Measurements from ENCODE around the gene RERE.

Gene RERE

DNA sequence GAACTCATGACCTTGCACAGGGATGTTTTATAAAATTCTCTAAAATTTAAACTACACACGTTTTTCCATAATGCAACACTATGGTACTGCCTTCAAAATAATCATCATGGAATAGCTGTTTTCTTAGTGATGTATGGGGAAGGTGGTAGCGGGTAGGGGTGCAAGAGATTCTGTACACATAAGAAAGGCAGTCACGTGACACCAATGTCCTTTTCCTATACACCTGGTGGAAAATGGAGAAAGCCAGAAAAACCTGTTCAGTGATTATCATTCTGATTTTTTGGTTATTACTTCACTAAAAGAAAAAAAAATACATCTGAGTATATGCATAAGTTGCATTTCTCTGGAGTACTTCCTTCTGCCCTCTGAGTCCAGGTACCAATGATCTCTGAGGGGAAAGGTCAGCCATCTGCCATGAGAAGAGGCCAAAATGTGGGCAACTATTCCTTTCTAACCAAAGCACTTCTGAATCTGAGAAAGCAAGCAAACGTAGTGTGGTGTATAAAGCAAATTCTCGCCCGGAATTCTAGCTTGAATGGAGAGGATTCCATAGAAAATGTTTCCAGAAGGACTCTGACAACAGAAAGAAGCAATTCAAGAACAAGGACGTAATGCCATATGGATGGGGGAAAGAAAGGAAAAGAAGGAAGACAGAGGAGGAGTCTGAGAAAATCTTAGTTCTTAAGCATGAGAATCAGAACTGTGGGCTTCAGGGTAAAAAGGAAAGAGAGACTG lies 137.3 kb downstream of the RERE start:
- H3K27ac Mint-ChIP-seq: no peak overlapping the region
- DNase-seq: no peak
- no peaks in the 10 kb centered on the region for H3K27me3 Mint-ChIP-seq
- H3K4me3 Mint-ChIP-seq: no peak overlapping the region
- H3K36me3 Mint-ChIP-seq (ENCODE audit: low read depth): no peaks in the 10 kb centered on the region
- peaks cover 32% of the 10 kb centered on the region for H3K4me1 Mint-ChIP-seq (ENCODE audit: low read depth)
- H3K9me3 Mint-ChIP-seq: no peaks in the 10 kb centered on the region

DNA sequence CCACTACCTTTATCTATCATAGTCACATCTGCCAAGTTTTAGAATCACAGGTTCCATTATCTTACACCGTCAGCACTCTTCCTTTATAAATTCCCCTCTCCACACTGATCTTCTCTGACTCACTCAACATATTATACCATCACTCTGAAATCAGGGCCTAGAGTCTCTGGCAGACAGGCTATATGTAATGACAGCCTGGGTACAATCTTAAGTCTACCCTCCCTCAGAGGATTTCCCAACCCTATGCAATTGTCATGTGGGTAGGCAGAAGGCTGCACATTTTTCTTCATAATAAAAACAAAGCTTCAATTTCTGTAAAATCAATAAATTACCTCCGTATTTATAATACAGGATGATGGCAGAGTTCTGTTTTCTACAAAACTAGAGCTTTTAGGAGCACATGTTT lies 138.0 kb downstream of the RERE start:
- no peaks in the 10 kb centered on the region for H3K27me3 Mint-ChIP-seq
- no peak overlapping the region for H3K4me3 Mint-ChIP-seq
- no peaks in the 10 kb centered on the region for H3K9me3 Mint-ChIP-seq
- no peak for DNase-seq
- no peaks in the 10 kb centered on the region for H3K36me3 Mint-ChIP-seq (ENCODE audit: low read depth)
- H3K27ac Mint-ChIP-seq: no peak overlapping the region
- H3K4me1 Mint-ChIP-seq (ENCODE audit: low read depth): peaks cover 34% of the 10 kb centered on the region

DNA sequence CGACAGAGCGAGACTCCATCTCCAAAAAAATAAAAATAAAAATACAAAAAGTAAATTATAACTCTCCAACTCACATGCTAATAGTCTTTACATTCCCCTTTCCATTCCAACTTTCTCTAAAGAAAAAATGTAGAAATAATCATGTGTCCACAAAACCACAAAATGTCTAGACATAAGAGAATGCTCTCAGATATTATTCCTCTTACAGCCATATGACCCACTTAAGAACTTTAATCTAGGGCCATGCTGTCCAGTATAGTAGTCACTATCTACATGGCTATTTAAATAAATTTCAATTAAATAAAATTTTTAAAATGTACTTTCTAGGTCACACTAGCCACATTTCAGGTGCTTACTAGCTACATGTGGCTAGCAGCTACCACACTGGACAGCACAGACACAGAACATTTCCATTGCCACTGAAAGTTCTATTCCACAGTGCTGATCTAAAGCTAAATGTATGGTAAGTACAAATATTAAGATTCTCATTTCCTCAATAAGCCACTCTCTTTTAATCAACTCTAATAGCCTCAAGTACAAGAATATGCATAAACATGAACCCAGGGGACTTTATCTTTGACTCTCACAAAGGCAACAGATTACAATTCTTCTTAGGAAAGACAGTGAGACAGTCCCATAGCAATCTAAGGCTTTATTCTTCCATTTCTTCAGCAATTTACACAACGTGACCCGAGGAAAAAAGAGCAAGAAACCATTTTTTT lies 138.6 kb downstream of the RERE start:
- peaks cover 36% of the 10 kb centered on the region for H3K4me1 Mint-ChIP-seq (ENCODE audit: low read depth)
- no peak overlapping the region for H3K27ac Mint-ChIP-seq
- no peaks in the 10 kb centered on the region for H3K27me3 Mint-ChIP-seq
- no peaks in the 10 kb centered on the region for H3K9me3 Mint-ChIP-seq
- H3K4me3 Mint-ChIP-seq: no peak overlapping the region
- no peak for DNase-seq
- no peaks in the 10 kb centered on the region for H3K36me3 Mint-ChIP-seq (ENCODE audit: low read depth)

DNA sequence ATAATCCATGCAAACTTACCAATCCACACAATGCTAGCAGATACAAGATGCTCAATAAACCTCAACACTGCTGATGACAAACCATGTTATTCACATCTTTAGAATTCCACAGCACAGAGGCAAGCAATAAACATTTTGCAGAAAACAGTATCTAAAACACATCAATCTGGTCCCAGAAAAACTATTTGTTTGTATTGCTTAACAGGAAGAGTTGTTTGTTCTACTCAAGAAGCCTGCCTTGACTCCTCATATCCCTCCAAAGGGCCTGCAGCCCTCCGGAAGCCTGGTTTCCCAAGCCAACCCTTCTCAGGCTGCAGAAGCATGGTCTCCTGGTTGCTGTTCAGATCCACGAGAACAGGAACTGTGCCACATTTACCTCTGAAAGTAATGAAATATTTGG lies 139.7 kb downstream of the RERE start:
- no peaks in the 10 kb centered on the region for H3K9me3 Mint-ChIP-seq
- H3K27ac Mint-ChIP-seq: no peak overlapping the region
- peaks cover 34% of the 10 kb centered on the region for H3K4me1 Mint-ChIP-seq (ENCODE audit: low read depth)
- no peak overlapping the region for H3K4me3 Mint-ChIP-seq
- H3K27me3 Mint-ChIP-seq: no peaks in the 10 kb centered on the region
- H3K36me3 Mint-ChIP-seq (ENCODE audit: low read depth): no peaks in the 10 kb centered on the region
- no peak for DNase-seq

DNA sequence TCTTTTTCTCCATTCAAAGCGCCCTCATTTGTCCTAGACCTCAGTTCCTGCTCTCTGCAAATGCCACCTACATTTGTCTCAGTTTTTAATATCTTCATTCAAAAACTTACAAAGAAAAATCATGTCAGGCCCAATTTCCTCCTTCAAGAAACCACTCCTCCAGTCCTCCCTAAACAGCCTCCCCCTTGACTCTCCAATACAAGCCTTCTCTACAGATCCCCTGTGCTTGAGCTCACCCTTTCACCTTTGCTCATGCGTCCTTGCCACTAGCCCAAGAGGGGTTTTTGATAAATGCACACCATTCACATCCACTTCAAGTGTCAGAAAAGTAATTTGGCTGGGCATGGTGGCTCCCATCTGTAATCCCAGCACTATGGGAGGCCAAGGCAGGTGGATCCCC lies 140.6 kb downstream of the RERE start:
- no peak overlapping the region for H3K4me3 Mint-ChIP-seq

GRCh38 chr1:8676072-8676471 lies 141.4 kb downstream of the RERE start:
- H3K9me3 Mint-ChIP-seq: no peaks in the 10 kb centered on the region
- peak overlapping the region; percentile 38 for H3K27ac Mint-ChIP-seq
- H3K4me3 Mint-ChIP-seq: no peak overlapping the region
- no peak for DNase-seq
- no peaks in the 10 kb centered on the region for H3K36me3 Mint-ChIP-seq (ENCODE audit: low read depth)
- peaks cover 50% of the 10 kb centered on the region for H3K4me1 Mint-ChIP-seq (ENCODE audit: low read depth)
- H3K27me3 Mint-ChIP-seq: no peaks in the 10 kb centered on the region

More for the DNA sequence above, 140.6 kb downstream of the RERE start:
- Mint-ChIP-seq H3K9me3 (no peaks in the 10 kb centered on the region), H3K27ac (peak overlapping the region; percentile 7), H3K27me3 (no peaks in the 10 kb centered on the region), H3K4me1 (ENCODE audit: low read depth) (peaks cover 43% of the 10 kb centered on the region), H3K36me3 (ENCODE audit: low read depth) (no peaks in the 10 kb centered on the region)
- DNase-seq: no peak

GRCh38 chr1:8674912-8675311 lies 142.5 kb downstream of the RERE start:
- H3K36me3 Mint-ChIP-seq (ENCODE audit: low read depth): no peaks in the 10 kb centered on the region

DNA sequence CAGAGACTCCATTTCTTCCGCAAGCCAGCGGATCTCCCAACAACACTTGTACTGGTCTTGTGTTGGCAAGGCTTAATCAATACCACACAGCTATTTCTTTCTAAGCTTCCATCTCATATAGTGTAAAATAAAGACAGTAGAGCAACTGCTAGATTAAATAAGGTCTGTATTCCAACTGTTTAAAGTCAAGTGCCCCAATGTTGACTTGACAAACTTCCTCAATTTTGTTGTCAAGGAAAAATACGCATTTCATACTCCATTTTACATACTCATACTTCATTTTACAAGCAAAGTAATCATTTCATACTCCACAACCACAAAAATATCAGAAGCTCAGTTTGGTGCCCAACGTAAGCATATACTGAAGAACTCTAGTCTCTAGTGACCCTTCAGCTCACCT lies 143.0 kb downstream of the RERE start:
- Mint-ChIP-seq H3K4me3 (no peak overlapping the region), H3K9me3 (no peaks in the 10 kb centered on the region)

More at GRCh38 chr1:8674912-8675311, 142.5 kb downstream of the RERE start:
- Mint-ChIP-seq H3K27ac (peak overlapping the region; percentile 20), H3K4me3 (no peak overlapping the region), H3K27me3 (no peaks in the 10 kb centered on the region), H3K9me3 (no peaks in the 10 kb centered on the region), H3K4me1 (ENCODE audit: low read depth) (peaks cover 62% of the 10 kb centered on the region)
- no peak for DNase-seq

DNA sequence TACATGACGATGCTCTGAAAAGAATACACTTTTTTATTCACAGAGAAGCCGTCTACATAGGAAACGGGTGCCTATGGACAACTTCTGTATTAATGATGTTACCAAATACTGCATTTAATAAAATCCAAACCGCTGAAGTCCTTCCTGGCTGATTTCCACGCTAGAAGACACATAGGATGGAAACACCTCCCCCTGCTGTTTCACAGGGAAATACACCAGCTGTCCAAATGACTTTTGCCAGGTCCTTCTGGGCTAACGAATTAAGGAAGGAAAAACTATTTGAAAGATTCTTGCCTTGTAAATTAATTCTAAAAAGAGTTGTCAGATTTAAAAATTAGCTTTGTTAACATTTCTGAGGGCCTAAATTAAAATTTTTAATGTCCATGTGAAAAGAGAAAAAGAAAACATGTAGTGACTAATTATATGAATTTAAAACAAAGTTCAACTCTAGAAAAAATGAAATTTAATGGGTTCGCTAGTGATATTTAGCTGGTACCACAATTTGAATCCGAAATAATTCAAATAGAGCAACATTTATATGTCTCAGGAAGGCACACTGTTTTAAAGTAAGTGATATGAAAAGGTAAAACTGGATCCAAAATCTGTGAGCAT lies 146.0 kb downstream of the RERE start:
- no peak overlapping the region for H3K4me3 Mint-ChIP-seq
- no peaks in the 10 kb centered on the region for H3K9me3 Mint-ChIP-seq
- no peaks in the 10 kb centered on the region for H3K27me3 Mint-ChIP-seq
- H3K36me3 Mint-ChIP-seq (ENCODE audit: low read depth): no peaks in the 10 kb centered on the region
- no peak overlapping the region for H3K27ac Mint-ChIP-seq
- DNase-seq: no peak
- H3K4me1 Mint-ChIP-seq (ENCODE audit: low read depth): peaks cover 65% of the 10 kb centered on the region

More for the DNA sequence above, 143.0 kb downstream of the RERE start:
- H3K36me3 Mint-ChIP-seq (ENCODE audit: low read depth): no peaks in the 10 kb centered on the region
- H3K27ac Mint-ChIP-seq: peak overlapping the region; percentile 20
- no peaks in the 10 kb centered on the region for H3K27me3 Mint-ChIP-seq
- peaks cover 66% of the 10 kb centered on the region for H3K4me1 Mint-ChIP-seq (ENCODE audit: low read depth)
- DNase-seq: no peak

- H3K36me3 Mint-ChIP-seq (ENCODE audit: low read depth): no peaks in the 10 kb centered on the region
- H3K4me3 Mint-ChIP-seq: no peak overlapping the region
- H3K27ac Mint-ChIP-seq: peak overlapping the region; percentile 76
These were observed 147.0 kb downstream of the RERE start for GRCh38 chr1:8670371-8670818.

GRCh38 chr1:8669606-8670335 lies 147.7 kb downstream of the RERE start:
- no peaks in the 10 kb centered on the region for H3K9me3 Mint-ChIP-seq
- no peaks in the 10 kb centered on the region for H3K27me3 Mint-ChIP-seq
- peaks cover 56% of the 10 kb centered on the region for H3K4me1 Mint-ChIP-seq (ENCODE audit: low read depth)
- peak overlapping the region; percentile 76 for H3K27ac Mint-ChIP-seq
- H3K4me3 Mint-ChIP-seq: peak overlapping the region; percentile 58
- no peaks in the 10 kb centered on the region for H3K36me3 Mint-ChIP-seq (ENCODE audit: low read depth)
- no peak for DNase-seq

More at GRCh38 chr1:8670371-8670818, 147.0 kb downstream of the RERE start:
- peaks cover 60% of the 10 kb centered on the region for H3K4me1 Mint-ChIP-seq (ENCODE audit: low read depth)
- no peak for DNase-seq
- H3K27me3 Mint-ChIP-seq: no peaks in the 10 kb centered on the region
- no peaks in the 10 kb centered on the region for H3K9me3 Mint-ChIP-seq

DNA sequence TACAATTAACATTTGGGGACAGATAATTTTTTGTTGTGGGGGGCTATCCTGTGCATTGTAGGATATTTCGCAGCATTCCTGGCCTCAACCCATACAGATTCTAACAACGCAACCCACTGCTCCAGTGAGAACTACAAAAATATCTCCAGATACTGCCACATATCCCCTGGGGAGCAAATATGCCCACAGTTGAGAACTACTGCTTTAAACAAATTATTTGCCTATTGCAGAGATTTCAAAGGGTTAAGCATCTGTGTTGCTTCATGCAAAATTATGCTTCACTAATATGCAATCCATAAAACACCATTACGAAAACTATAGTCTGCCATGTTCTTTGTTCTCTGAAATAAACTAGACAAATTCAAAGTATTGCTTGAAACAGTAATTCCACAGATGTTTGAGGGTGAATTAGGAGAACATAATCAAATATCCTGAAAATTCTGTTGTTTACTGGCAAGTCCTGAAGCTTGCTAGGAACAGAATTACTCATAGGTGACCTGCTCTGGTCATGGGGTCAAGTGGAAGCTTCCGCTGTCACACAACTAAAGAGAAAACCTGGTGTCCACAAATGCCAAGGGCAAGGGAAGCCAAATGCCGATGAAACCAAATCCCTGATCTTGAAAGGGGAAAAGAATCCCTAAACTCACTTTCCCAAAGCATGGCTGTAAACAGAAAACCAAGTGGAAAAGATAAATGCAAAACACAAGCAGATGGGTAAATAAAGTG lies 149.4 kb downstream of the RERE start:
- Mint-ChIP-seq H3K27me3 (no peaks in the 10 kb centered on the region), H3K9me3 (no peaks in the 10 kb centered on the region), H3K36me3 (ENCODE audit: low read depth) (no peaks in the 10 kb centered on the region), H3K27ac (no peak overlapping the region), H3K4me1 (ENCODE audit: low read depth) (peaks cover 48% of the 10 kb centered on the region), H3K4me3 (no peak overlapping the region)
- no peak for DNase-seq

DNA sequence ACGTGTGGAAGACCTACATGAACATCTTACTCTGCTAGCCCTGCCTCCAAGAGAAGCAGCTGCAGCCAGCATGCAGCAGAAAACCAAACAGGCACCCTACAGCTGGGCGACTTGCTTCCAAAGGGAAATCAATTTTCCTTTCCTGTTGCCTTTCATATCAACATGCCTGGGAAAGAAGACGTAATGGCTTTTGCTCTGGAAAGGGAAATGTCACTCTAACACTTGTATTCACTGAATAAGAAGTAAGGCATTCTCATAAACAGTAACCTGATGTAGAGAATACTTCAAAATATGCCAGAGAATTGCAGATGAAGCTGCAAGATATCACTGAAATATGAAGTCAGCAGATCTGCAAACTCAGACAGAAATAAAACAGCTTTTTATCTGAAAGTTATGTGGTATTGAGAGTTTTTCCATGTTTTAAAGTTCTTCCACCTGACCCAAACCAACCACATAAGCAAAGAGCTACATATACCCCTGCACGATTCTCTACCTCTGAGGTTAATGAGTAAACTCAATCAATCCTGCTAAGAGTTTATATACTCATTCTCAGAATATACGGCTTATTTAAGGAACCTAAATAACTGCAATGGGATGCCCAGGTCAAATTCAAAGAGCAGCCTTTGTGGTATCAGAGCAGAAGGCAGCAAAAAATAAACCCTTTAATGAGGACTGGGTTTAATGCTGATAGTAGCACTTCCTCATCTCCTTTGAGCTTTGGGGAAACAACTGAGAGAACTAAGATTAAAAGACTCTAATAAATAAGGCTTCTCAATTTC lies 150.9 kb downstream of the RERE start:
- Mint-ChIP-seq H3K4me1 (ENCODE audit: low read depth) (peaks cover 36% of the 10 kb centered on the region), H3K27me3 (no peaks in the 10 kb centered on the region), H3K4me3 (no peak overlapping the region), H3K27ac (no peak overlapping the region), H3K9me3 (no peaks in the 10 kb centered on the region), H3K36me3 (ENCODE audit: low read depth) (no peaks in the 10 kb centered on the region)
- no peak for DNase-seq
